PFSK-1 (cell line): ENCODE results near the gene C1QB.

Experiments
- POLR2AphosphoS5 ChIP-seq: IDR thresholded peaks from 2 replicates; pipeline ENCODE4 v1.6.1; 2012; ENCODE audit warnings: low read depth, mild to moderate bottlenecking, control low read depth, low read length, moderate library complexity
- SIN3A ChIP-seq: IDR thresholded peaks from 2 replicates; pipeline ENCODE4 v1.6.1; 2012; ENCODE audit warnings: mild to moderate bottlenecking, low read length, moderate library complexity, borderline replicate concordance; ENCODE audit not compliant: insufficient read depth
- TAF1 ChIP-seq: IDR thresholded peaks from 2 replicates; pipeline ENCODE4 v1.6.1; 2012; ENCODE audit warnings: low read length, control low read depth, borderline replicate concordance; ENCODE audit not compliant: insufficient read depth
- TF ChIP-seq, protein P1 (sequence below), 2 experiments: IDR thresholded peaks; 2 replicates each; pipeline versions ENCODE4 v1.6.1 to v1.8.0; 2011 to 2012; ENCODE audit warnings: low read depth in 2 of 2, low read length in 2 of 2, control low read depth in 1 of 2, inconsistent platforms in 1 of 2, mild to moderate bottlenecking in 1 of 2, moderate library complexity in 1 of 2; ENCODE audit not compliant: insufficient read depth in 1 of 2

DNA sequence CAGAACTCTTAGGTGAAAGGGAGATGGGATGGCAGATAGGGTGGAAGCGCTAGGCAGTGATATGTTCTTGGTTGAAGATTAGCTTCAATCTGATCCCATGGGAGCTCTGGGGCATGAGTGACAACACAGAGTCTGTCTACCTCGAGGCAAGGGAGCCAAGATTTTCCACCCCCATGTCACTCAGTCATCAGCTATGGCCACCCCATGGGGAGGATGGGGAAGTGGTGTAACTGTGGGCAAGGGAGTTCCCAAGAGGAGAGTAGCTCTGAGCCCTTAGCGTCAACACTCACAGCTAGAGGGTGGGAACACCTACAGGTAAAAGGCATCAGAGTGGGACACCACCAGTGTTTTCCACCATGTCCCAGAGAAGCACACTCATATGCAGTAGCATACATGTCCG, 46.9 kb upstream of the C1QB start:
- no peak for TF ChIP-seq POLR2AphosphoS5
- TF ChIP-seq SIN3A = no peak
- TF ChIP-seq, protein P1, sequence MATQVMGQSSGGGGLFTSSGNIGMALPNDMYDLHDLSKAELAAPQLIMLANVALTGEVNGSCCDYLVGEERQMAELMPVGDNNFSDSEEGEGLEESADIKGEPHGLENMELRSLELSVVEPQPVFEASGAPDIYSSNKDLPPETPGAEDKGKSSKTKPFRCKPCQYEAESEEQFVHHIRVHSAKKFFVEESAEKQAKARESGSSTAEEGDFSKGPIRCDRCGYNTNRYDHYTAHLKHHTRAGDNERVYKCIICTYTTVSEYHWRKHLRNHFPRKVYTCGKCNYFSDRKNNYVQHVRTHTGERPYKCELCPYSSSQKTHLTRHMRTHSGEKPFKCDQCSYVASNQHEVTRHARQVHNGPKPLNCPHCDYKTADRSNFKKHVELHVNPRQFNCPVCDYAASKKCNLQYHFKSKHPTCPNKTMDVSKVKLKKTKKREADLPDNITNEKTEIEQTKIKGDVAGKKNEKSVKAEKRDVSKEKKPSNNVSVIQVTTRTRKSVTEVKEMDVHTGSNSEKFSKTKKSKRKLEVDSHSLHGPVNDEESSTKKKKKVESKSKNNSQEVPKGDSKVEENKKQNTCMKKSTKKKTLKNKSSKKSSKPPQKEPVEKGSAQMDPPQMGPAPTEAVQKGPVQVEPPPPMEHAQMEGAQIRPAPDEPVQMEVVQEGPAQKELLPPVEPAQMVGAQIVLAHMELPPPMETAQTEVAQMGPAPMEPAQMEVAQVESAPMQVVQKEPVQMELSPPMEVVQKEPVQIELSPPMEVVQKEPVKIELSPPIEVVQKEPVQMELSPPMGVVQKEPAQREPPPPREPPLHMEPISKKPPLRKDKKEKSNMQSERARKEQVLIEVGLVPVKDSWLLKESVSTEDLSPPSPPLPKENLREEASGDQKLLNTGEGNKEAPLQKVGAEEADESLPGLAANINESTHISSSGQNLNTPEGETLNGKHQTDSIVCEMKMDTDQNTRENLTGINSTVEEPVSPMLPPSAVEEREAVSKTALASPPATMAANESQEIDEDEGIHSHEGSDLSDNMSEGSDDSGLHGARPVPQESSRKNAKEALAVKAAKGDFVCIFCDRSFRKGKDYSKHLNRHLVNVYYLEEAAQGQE (IDR thresholded peaks at IDR 0.05; ENCODE audit: insufficient read depth in 1 of 2, low read depth in 2 of 2, low read length in 2 of 2) = no peak
- TF ChIP-seq TAF1 = no peak
